SKM-1 (cell line): ENCODE results near the gene S100A12.

Experiments
- DNase-seq: peaks from one replicate; lab custom pipeline; 2025; ENCODE audit not compliant: unreplicated experiment; lab: John Stamatoyannopoulos, UW

S100A12 gene

GRCh38 chr1:153370146-153370545 is 5.3 kb downstream of the S100A12 start:
- DNase-seq, result no peak

- peak; percentile 65 for DNase-seq
Observed at GRCh38 chr1:153368495-153368894, 6.9 kb downstream of the S100A12 start.

DNA sequence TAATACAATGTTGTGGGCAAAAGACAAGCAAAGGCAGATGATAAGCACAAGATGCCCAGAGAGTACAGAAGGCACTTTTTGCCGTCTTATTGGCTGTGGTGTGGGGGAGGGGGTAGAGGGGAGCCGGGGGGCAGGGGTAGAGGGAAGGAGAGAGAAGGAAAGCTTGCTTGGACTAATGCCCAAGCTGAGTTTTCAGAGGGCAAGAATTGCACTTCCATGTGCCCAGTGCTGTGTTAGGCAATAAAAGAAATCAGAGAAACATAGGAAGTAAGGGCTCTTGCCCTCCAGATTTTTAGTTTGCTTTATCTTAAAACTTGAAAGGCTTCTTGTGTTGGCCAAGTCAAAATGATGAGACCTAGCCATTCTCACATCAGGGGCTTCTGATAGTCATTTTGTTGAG is 8.3 kb downstream of the S100A12 start:
- no peak for DNase-seq

GRCh38 chr1:153366261-153366660 is 9.2 kb downstream of the S100A12 start:
- DNase-seq, result no peak

DNA sequence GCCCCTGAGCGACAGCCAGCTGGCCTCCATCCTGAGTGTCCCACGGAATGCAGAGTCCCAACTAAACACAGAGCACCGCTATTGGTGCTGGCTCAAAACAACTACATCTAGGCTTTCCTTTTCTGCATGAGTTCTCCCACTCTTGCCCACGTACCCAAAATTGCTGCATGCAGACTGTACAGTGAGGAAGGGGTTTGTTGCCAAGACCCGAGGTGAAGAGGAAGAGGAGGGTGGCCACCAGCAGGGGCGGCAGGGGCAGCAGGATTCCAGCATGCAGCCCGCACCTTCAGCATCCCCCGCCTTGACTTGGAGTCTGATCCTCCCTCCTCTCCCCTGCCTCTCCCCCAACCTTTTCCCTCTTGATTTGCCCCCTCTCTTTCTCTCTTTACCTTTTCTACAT is 9.7 kb downstream of the S100A12 start:
- DNase-seq, result no peak

DNA sequence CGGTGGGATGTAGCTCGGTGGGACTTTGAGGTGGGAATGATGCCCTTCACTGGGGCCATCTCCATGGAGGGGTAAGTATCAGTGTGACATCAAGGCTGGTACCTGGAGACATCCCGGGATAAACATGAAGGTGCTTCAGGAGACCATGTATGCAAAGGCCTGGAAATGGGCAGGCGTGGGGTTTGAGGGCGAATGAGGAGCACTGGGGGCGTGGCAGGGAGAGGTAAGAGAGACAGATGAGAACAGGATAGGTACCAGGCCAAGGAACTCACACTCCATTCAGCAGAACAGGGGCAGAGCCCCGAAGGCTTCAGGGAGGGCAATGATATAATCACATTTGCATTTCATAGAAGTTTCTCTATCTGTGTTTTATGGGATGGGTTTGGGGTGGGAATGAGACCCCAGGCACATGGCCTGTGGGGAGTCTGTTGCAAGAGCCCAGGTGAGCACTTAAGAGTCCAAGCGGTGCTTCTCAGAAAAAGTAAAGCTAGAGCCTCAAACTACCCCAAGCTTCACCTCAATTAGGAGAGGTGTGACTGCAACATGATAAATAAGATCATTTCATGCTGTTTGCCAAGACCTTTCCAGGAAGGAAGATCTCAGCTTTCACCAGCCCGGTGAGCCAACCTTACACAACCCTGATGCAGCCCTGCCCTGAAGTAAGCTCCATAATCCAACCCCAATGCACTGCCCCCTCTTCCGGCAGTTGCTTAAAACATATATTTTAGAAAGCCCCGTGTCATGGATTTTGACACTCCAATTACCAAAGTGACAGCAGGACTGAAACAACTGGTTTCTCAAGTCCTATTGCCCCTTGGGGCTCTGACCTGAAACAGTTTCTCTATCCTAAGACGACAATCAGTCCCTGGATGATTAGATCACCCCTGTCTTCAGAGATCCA is 10.4 kb downstream of the S100A12 start:
- peak; percentile 92 for DNase-seq

GRCh38 chr1:153364156-153364555 is 11.3 kb downstream of the S100A12 start:
- DNase-seq, result no peak

DNA sequence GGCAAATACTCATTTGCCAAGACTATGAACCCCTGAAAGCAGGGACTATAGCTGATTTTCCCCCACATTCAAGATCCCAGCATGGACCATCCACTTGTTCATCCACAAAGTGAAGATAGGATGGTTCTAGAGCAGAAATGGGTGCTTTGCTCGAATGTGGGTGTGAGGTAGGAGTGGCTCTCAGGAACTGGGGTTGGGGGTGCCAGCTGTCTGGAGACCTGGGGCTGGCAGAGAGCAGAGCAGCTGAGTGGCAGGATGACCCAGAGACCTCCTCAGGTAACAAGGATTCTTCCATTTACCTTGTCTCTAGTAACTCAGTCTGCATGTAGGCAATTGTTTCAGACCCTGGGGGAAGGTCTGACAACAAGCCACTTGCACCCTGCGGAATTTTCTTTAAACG is 11.8 kb downstream of the S100A12 start:
- DNase-seq, result no peak

GRCh38 chr1:153362187-153362775 is 13.1 kb downstream of the S100A12 start:
- DNase-seq, result no peak

- DNase-seq, result no peak
Observed at GRCh38 chr1:153361480-153362109, 13.8 kb downstream of the S100A12 start.

GRCh38 chr1:153360592-153361479 is 14.6 kb downstream of the S100A12 start:
- no peak for DNase-seq

- DNase-seq, result no peak
Observed at GRCh38 chr1:153360190-153360589, 15.2 kb downstream of the S100A12 start.

- no peak for DNase-seq
Observed at GRCh38 chr1:153359241-153359640, 16.2 kb downstream of the S100A12 start.

GRCh38 chr1:153358691-153358975 is 16.8 kb downstream of the S100A12 start:
- DNase-seq, result no peak

GRCh38 chr1:153357853-153358690 is 17.3 kb downstream of the S100A12 start, which contains the start of gene S100A9:
Gene S100A9 (plus strand): TSS chr1:153357854. CDS start chr1:153358284, 430 bp downstream.
- DNase-seq, result peak; percentile 65

- peak; percentile 98 for DNase-seq
Observed at GRCh38 chr1:153357076-153357852, 18.2 kb downstream of the S100A12 start.

- DNase-seq, result no peak
Observed at GRCh38 chr1:153356392-153357075, 18.9 kb downstream of the S100A12 start.

GRCh38 chr1:153355445-153356071 is 19.9 kb downstream of the S100A12 start:
- peak; percentile 97 for DNase-seq
